Measurements from ENCODE around the gene DOCK1.

DOCK1 gene

DNA sequence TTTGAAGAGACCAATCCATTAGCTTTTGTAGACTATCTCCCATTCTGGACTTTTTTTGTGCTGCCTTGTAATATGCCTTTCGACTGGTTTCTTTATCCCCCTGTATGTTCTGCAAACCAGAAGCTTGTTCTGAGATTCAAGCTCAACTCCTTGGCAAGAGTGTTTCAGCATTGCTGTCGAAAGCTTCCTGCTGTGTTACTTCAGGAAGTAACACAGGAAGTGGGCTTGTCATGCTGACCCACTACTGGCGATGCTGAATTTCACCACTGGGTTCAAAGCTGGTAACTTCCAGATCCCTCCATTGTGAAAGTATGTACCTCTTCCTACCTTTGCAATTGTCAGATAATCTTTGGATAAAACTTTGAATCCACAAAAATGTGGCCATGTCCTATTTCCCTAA, 349.0 kb downstream of the DOCK1 start:
- no peak for DNase-seq
- intact Hi-C loops (cut with DNase I), result no loop called here

DNA sequence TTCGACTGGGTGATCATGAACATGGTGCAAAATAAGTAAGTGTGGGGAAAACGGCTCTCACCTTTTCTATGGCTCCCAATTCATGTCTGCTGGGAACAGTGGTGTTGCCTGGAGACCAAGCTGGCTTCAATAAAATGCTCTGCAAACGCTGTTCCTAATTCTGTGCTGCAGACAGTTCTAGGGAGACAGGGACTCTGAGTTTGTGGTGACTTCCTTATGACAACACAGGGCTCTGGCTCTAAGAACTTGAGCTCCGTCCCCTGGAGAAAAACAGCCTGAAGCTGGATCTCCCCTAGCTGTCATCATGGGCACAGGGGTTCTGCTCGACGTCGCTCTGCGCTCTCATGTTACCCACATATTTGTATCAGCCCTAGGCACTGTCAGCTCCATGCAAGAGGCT, 352.2 kb downstream of the DOCK1 start:
- intact Hi-C loops (cut with DNase I), result no loop called here
- DNase-seq, result no peak

DNA sequence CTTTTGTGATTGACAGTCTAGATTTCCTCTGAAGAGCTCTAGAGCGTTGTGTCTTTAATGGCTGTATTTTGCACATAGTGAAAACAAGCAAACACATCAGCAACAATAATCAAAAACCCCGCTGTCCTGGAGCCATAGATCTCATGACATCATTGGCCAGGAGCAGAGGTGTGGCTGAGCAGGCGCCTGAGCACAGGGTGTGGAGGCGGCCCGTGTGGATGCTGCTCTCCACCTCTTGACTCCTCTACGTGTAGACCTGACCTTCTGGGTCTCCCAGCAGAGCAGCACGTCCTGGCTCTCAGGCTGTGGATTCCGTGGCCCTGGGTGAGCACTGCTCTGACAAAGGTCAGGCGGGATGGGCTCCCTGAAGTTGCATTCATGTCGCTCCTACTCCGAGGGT, 354.1 kb downstream of the DOCK1 start:
- intact Hi-C loops (cut with DNase I), result no loop called here
- DNase-seq, result peak in 1 of 42 donors; percentile 32

DNA sequence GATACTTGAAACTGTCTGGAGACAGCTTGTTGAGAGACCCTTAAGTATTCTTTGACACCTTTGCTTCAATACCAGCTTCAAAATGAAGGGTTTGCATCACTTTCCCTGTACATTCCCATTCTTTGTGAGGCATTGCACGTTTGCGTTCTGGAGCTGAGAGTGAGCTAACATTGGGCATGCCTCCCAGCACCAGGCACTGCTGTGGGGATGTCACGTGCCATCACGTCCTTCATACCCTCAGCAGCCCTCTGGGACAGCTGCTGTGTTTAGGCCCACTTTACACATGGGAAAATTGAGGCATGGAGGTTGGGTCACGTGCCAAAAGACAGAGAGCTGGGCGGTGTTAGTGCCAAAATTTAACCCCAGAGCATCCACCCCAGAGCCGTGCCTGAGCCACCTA, 357.4 kb downstream of the DOCK1 start:
- intact Hi-C loops (cut with DNase I), result no loop called here
- peak in 15 of 42 donors; percentile 8 to 68 (median 24) for DNase-seq

DNA sequence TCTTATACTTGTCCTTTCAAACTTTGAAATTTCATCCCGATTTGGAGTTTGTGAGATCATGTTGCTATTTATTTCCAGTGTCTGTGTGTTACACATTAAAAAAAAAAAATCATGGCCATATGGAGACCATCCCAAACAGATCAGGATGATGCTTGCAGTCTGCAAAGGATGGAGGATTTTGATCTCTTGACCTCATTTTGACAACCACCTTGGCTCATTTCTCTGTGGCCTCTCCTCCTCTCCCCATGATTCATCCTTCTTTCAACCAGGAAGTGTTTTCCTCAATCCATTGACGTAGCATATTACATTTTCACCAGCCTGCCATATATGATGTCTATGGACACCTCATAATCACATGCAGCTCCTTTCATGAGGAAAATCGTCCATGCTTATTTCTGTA, 360.1 kb downstream of the DOCK1 start:
- DNase-seq, result peak in 1 of 42 donors; percentile 15
- intact Hi-C loops (cut with DNase I), result no loop called here

DNA sequence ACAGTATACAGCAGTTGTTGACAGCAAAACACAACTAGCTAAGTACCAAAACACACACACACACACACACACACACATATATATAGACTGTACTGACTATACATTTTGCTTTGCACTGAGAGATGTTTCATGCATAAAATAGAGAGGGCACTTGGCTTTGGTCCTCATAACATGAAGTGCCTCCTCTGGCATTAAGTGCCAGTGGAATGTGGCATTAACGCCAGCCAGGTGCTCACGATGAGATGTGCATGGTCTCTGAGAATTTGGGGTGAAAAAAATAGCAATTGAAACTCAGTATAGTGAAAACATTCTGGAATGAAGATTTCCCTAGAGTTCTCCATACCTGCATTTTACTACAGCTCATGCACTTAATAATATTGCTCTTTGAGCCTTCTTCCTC, 361.2 kb downstream of the DOCK1 start:
- intact Hi-C loops (cut with DNase I), result no loop called here
- DNase-seq, result no peak

DNA sequence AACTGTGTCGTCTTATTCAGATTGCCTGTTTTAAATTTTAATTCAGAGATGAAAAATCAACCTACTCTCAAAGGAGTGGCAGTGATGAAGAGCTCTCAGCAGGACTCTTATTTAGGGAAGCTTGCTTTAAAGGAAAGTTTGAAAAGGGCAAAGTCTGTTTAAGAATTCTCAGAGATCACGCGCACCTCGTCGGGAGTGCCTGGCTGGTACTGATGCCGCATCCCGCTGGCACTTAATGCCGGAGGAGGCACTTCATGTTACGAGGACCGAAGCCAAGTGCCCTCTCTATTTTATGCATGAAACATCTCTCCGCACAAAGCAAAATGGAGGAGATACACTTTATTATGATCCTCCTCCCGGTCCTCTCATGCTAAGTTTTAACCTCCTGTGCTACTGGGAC, 362.2 kb downstream of the DOCK1 start:
- intact Hi-C loops (cut with DNase I), result no loop called here
- DNase-seq, result no peak

DNA sequence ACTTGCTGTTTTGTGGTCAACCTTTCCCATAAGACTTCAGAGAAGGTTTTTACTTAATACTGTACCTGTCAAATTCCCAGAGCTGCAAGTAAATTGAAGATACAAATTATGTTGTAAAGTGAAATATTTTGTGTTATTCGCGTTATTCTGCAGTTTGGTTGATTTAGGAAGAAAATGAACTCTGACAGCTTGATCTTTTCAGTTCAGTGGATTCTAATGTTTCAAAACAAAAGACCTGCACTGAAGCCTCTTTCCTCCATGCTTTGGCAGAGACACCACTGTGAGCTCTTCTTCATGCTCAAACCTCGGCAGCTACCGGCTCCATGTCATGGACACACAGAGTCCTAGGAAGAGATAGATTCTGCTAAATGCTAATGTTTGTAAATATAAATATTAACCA, 366.8 kb downstream of the DOCK1 start:
- no peak for DNase-seq
- intact Hi-C loops (cut with DNase I), result no loop called here

DNA sequence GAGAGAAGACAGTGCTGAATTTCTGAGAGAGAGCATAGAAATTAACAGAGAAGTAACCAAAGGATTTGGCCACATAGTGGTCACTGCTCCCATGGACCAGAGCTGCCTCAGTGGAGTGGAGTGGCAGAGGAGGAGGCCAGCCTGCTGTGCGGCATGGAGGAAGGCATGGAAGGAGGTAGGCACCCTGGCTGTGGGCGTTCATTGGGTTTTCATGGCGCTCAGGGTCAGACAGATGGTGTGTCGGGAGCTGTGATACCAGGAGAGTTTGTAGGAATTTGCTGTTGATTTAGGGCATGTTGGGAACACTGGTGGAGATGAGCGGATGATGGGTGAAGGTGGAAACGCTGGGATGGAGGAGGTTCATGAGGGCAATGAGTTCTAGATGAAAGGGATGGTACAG, 370.0 kb downstream of the DOCK1 start:
- no peak for DNase-seq
- intact Hi-C loops (cut with DNase I), result no loop called here

DNA sequence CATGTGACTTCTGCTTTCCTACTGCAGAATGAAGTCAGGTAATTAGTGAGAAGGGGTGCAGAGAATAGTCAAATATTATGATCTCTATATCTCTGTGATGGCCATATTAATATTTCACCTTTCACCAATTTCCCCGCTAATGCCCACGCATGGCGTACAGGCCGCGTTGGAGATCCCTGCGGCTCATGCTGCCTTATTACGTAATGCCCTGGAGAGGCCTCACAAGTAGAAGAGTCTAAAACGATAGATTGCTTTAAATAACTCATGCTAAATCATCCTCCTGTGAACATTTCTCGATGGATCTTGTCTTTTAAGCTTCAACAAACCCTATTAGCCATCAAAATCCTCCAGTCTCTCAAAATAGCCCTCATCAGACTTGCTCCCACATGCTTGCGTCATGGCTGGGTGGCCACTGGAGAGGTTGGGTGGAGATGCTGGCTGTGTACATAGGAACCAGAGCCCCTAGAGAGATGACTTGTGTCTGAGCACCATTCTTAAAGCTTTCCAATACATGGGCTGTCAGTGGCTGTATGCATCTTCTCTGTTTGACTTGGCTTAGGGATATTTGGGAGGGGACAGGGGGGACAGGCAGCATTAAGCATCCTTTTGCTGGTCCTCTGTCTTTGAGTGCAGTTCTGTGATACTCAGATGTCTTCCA, 370.7 kb downstream of the DOCK1 start:
- DNase-seq, result no peak
- intact Hi-C loops (cut with DNase I), result no loop called here

DNA sequence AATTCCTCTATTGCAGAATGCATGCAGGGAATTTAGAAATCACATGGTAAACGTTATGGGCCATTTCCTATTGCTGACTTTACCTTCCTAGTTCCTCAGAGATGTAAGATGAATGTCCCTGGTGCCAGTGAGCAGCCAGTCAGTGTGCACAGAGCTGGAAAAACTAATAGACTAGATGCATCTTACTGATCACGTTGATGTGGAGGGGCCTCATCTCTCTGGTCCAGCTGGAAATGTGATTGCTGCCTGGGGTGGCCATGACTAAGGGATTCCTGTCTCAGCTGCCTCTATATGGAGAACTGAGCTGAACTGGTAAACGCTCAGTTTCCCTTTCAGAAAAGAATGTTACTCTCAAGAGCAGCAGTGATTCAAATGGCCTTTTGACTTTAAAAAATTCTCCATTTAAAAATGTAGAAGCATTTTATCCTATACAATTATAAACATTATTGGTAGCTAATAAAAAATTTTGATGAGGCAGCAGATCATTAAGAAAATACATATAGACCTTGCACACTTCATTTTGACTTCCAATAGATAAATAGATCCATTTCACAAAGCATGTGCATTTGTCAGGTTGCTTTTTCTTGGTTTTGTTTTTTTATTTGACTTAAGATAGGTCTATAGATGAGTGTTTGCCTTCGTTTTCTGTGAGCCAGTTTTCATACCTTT, 371.7 kb downstream of the DOCK1 start:
- no peak for DNase-seq
- intact Hi-C loops (cut with DNase I), result no loop called here

DNA sequence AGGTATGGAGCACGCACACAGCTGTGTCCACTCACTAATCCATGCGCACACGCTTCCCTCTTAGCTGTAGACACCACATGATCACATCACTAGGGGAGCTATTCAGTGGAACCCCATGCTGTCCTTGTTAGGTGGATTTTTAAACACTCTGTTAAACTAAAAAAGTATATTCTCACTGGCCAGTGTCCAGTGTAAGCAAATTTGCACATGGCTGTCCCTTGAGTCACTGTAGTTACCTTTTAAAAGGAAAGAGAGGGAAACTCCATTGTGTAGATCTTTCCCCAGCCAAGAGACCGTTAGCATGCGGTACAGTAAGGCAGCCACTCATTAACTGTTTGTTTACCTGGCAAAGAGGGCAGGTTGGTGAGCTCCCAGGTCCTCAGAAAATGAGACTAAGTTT, 372.8 kb downstream of the DOCK1 start:
- intact Hi-C loops (cut with DNase I), result no loop called here
- DNase-seq, result no peak

DNA sequence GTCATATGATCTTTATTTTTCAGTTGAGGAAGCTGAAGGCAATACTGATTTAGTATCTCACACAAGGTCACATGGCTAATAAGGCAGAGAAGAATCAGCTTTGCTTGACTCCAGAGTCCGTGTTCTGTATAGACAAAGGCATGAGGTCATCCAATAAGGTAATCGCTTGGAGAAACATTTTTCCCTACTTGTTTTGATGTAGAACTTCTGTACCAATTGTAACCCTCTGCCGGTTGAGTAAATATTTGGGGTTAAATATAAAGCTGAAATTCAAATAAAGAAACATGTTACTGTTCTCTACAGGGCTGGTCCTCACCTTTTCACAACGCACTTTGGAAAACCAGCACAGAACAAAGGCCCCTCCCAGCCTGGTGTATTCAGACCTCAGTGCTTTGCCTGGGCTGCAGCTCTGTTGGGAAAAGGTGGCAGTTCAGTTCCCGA, 374.1 kb downstream of the DOCK1 start:
- intact Hi-C loops (cut with DNase I), result no loop called here
- DNase-seq, result no peak

DNA sequence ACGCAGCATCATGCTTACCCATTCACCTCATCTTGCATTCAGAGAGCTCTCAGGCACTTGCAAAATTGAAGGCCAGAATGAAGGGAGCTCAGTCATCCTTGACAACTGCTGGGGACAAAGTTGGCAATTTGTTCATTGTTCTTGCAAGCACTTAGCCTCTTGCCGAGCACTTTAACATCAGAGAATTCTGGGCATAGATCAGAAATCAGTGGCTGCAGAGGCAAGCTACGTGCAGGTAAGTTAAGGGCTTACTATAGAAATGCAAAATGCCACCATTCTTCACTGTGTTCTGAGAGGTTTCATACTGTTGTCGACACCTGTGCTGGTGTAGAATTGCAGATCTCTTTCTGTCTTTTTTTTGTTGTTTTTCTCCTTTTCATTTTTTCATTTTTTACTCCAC, 375.2 kb downstream of the DOCK1 start:
- intact Hi-C loops (cut with DNase I), result no loop called here
- no peak for DNase-seq

DNA sequence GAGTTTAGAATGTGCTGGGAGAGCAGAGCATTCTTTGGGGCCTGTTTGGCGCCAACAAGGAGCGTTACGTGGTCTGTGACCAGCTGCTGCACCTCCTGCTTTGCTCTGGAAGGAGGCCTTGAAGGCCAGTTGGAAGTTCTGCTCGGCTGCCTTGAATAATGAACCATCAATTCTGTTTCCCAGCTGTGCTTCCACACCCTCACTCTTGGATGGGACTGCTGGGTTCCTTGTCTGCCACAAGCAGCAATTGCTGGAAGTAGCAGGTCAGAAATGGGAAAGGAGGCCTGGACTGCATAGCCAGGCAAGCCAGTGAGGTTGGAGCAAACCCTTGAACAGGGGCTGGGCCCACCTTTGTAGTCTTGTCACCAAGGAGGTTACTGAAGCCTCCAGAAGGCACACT, 377.8 kb downstream of the DOCK1 start:
- peak in 2 of 42 donors; percentile 3 to 4 for DNase-seq
- intact Hi-C loops (cut with DNase I), result no loop called here

DNA sequence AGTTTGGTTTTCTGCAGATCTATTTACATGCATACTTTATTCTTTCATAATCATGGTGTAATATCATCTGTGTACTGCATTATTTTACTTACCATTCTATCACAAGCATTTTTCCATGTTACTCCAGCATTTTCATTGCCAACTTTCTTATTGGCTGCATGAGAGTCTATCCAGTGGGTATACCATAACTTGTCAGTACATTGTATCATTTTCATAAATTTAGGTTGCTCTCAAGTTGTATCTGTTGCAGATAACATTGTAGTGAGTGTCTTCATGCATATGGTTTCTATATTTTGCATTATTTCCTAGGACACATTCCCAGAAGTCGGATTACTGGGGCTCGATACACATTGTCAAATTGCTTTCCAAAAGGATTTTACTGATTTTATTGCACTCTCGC, 378.3 kb downstream of the DOCK1 start:
- intact Hi-C loops (cut with DNase I), result no loop called here
- DNase-seq, result no peak

DNA sequence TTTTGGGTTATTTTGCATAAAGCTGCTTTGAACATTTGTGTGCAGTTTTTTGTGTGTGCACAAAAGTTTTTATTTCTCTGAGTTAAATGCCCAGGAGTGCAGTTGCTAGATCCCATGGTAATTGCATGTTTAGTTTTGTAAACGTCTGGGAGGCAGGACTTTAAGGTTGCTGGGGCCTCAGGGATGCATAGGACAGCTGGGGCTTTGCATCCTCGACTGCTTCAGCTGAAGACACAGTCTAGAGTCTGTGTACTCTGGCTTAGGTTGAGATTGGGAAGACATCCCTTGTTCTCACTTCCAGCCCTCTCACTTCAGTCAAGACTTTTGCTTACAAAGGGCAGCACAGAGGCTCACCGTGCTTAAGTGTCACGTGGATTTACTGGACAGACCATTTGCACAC, 385.6 kb downstream of the DOCK1 start:
- DNase-seq, result no peak
- intact Hi-C loops (cut with DNase I), result no loop called here

DNA sequence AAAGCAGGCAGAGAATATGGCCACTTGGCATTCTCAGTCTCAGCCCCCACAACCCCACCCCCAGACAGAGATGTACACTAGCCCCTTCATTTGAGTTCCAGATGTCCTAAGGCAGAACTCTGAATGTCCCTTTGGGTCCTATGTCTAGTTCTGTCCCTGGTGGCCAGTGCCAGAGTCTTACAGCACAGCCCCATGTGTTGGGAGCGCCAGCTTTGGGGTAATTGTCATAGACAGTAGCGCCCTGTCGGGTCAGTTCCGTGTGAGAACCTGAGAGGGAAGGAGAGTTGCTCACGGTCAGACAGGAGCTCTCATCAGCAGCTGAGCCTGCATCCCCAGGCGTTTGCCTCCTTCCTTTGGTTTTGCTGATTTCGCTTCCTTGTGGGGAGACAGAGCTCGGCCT, 386.1 kb downstream of the DOCK1 start:
- intact Hi-C loops (cut with DNase I), result no loop called here
- DNase-seq, result peak in 2 of 42 donors; percentile 21 to 55

DNA sequence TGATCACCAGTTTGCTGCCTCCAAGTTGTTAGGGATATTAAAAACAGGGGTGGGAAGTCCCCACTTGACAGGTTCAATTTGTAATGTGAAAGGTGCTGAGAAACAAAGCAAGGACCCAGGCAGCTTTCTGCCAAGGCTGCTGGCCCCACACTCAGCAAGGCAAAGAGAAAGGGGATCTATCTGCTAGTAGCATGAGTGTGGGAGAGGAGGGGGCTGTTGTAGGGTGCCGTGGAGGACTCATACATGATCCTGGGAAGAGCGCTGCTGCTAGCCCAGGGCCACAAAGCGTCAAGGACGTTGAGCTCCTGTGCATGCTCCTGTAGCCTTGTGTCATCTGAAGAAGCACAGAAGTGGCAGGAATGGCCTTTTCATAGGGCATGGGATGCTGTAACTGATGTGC, 387.7 kb downstream of the DOCK1 start:
- intact Hi-C loops (cut with DNase I), result no loop called here

DNA sequence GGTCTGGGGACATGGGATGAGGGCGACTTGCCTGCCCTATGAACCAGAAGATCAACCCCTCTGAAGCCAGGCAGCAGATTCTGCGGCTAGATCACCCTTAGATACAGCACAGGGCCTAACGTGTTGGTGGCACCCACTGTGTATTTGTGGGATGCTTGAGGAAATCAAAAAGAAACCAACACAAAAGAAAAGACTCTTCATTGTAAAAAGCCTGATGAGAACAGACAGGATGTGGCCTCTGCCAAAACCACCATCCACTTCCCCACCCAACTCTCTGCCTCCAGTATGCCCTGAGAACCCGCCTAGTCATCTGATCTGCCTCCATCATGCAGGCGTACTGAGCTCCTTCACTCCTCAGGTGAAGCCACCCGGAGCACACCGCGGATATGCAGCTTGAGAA, 388.4 kb downstream of the DOCK1 start:
- DNase-seq, result peak in 1 of 42 donors; percentile 6
- intact Hi-C loops (cut with DNase I), result no loop called here

More for the DNA sequence above, 387.7 kb downstream of the DOCK1 start:
- no peak for DNase-seq

DNA sequence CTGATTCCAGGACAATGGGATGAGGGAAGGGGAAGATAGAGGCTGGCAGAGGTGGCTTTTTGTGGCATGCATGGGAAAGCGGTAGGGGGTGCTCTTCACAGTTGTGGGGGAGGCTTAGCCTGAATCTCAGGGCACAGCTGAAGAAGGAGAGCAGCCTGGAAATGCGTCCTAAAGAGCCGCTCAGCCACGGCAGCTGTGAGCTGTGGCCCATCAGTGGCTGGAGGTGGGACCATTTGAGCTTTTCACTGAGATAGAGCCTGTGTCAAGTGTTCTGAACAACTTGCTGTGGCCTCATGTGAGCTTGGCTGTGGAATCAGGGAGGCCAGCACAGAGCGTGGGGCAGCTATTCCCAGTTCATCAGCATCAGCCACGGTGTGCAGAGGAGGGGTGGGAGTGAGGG, 391.5 kb downstream of the DOCK1 start:
- intact Hi-C loops (cut with DNase I), result no loop called here
- DNase-seq, result no peak

Data from head of caudate nucleus (tissue), 42 donors.